Spleen (tissue), 11 donors: ENCODE results near the gene SCARB1. TPM values are rescaled to one million over a fixed set of nuclear protein-coding genes. Genes with fewer than 3 reads are reported as not detected.

Experiments used
- DNase-seq: peaks from one replicate; pipeline ENCODE4 v3.0.0-alpha.2; 2020
- H3K27ac ChIP-seq, 8 donors: fragments of 200-600 bp; sonication (generic) in 7 of 8; 1 replicate in 4 of 8; 2 replicates in 4 of 8; pipeline versions ENCODE4 v1.5.0 to v1.8.0; 2016 to 2021; ENCODE audit warnings: inconsistent platforms in 4 of 8, mild to moderate bottlenecking in 4 of 8, moderate library complexity in 1 of 8
- H3K27me3 ChIP-seq, 7 donors: fragments of 200-600 bp; sonication (generic) in 6 of 7; replicated peaks in 1 of 7; 1 replicate in 4 of 7; 2 replicates in 3 of 7; pipeline versions ENCODE4 v1.5.0 to v1.8.0; 2016 to 2021; ENCODE audit warnings: inconsistent platforms in 3 of 7, mild to moderate bottlenecking in 1 of 7
- H3K36me3 ChIP-seq, 6 donors: fragments of 200-600 bp; sonication (generic) in 5 of 6; 1 replicate in 4 of 6; 2 replicates in 2 of 6; pipeline versions ENCODE4 v1.5.0 to v1.8.0; 2016 to 2021; ENCODE audit warnings: inconsistent platforms in 2 of 6
- H3K4me1 ChIP-seq, 6 donors: fragments of 200-600 bp; sonication (generic) in 5 of 6; 1 replicate in 3 of 6; 2 replicates in 3 of 6; pipeline versions ENCODE4 v1.5.0 to v1.8.0; 2016 to 2021; ENCODE audit warnings: inconsistent platforms in 3 of 6
- H3K4me3 ChIP-seq, 8 donors: fragments of 200-600 bp; sonication (generic) in 7 of 8; 1 replicate in 4 of 8; 2 replicates in 4 of 8; pipeline versions ENCODE4 v1.5.0 to v1.8.0; 2016 to 2021; ENCODE audit warnings: inconsistent platforms in 4 of 8, mild to moderate bottlenecking in 4 of 8, moderate library complexity in 2 of 8
- H3K9me3 ChIP-seq, 8 donors: fragments of 200-600 bp; sonication (generic) in 7 of 8; 1 replicate in 4 of 8; 2 replicates in 4 of 8; pipeline versions ENCODE4 v1.5.0 to v1.8.0; 2016 to 2021; ENCODE audit warnings: inconsistent platforms in 4 of 8
- POLR2A ChIP-seq, 3 donors: fragments of 450-650 bp; IDR thresholded peaks; one replicate each; pipeline ENCODE4 v1.5.1; 2017; ENCODE audit warnings: antibody characterized with exemption in 3 of 3, mild to moderate bottlenecking in 1 of 3
- POLR2AphosphoS5 ChIP-seq, 3 donors: sonication (generic); formaldehyde crosslinking; IDR thresholded peaks; one replicate each; pipeline ENCODE4 v1.5.1; 2017; ENCODE audit warnings: antibody characterized with exemption in 3 of 3
- WGBS, 5 donors: extraction: QIAGEN DNeasy Blood & Tissue Kit in 3 of 5; methylation state at CpG; one replicate each; pipeline versions ENCODE4 v1.1.5 to v1.1.7; 2013 to 2018; 5-methylcytosine and 5-hydroxymethylcytosine counted together
- intact Hi-C: fragments of 100-400 bp; cut with DNase I; formaldehyde crosslinking; loops from one replicate; pipeline ENCODE4 v1.15.0; 2023; ENCODE audit warnings: low total_unique reads
- polyA plus RNA-seq, 3 donors: library from polyadenylated mRNA; stranded (reverse); fragments of 200-250 nt; gene quantifications; one replicate each; pipeline ENCODE4 v1.2.1, GENCODE V29; 2013
- total RNA-seq, 7 donors: library from RNA; depleted of rRNA in 3 of 7; stranded (reverse); fragments of >200 nt in 3 of 7; fragmentation: NEBNext Ultra II Directional in 4 of 7; extraction: Animal tissue kit (Norgen Biotek cat#: 25700) in 4 of 7; gene quantifications; one replicate each; pipeline versions ENCODE4 v1.1.0 to v1.2.1, GENCODE V29; 2016 to 2021
- TF ChIP-seq, protein P1 (sequence below), 11 experiments: fragments of 200-600 bp in 7 of 11; fragments of 450-650 bp in 4 of 11; sonication (generic) in 4 of 11; IDR thresholded peaks in 8 of 11; conservative IDR thresholded peaks in 3 of 11; 1 replicate in 7 of 11; 2 replicates in 4 of 11; pipeline versions ENCODE4 v1.4.0 to v1.8.0; 2016 to 2021; ENCODE audit warnings: antibody characterized with exemption in 11 of 11, inconsistent platforms in 4 of 11, mild to moderate bottlenecking in 1 of 11
- donor health status: healthy with polysubstance abuse.
- donor health status: DM: no; HTN: no; CAD: no; lungs with moderate emphysema.
- donor health status: DM: no; HTN: no; CAD: no.
- donor health status: Bipolar disorder and iron deficiency.
- donor health status: healthy.
- donor health status: DM: no; HTN: no; CAD: no.
- donor health status: DM: yes; HTN: yes; CAD: no.

The SCARB1 gene
- total and polyA plus RNA-seq, 10 donors = 11.9 to 59.3 (median 24.3) TPM

DNA sequence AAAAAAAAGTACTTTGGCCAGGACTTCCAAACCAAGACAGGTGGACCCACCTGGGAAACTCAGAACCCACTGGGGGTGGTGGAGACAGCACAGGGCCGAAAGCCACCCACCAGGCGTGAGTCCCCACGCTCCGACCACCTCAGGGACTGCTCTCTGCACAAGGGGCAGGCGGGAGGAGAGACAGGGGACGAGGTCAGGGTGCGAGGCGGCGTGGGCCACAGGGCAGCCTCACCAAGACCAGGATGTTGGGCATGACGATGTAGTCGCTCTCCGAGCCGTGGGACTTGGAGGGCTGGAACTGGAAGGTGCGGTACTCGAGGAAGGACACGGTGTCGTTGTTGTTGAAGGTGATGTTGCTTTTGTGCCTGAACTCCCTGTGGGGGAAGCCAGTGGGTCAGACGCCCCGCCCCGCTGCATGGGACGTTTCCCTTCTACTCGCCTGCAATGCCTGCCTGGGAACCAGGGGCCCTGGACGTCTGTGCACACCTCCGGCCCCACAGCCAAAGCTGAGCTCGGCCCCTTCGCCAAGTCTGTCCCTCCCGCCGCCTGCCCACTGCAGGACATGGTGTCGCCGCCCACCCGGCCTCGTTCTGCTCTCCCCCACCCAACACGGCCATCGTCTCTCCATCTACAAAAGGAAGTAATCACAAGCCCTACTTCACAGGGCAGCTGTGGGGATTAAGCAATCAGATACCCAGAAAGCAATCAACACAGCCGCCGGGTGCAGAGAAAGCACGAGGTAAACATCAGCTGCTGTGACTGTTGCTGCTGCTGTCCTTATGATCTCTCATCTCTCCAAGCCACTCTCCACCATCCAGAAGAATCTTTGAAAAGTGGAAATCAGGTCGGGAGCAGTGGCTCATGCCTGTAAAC, 48.7 kb downstream of the SCARB1 start:
- H3K9me3 ChIP-seq = peaks cover 0 to 3% (median 0%) of the 10 kb centered on the region in 8 donors
- peaks cover 0 to 51% (median 16%) of the 10 kb centered on the region in 6 donors for H3K36me3 ChIP-seq
- TF ChIP-seq, protein P1, sequence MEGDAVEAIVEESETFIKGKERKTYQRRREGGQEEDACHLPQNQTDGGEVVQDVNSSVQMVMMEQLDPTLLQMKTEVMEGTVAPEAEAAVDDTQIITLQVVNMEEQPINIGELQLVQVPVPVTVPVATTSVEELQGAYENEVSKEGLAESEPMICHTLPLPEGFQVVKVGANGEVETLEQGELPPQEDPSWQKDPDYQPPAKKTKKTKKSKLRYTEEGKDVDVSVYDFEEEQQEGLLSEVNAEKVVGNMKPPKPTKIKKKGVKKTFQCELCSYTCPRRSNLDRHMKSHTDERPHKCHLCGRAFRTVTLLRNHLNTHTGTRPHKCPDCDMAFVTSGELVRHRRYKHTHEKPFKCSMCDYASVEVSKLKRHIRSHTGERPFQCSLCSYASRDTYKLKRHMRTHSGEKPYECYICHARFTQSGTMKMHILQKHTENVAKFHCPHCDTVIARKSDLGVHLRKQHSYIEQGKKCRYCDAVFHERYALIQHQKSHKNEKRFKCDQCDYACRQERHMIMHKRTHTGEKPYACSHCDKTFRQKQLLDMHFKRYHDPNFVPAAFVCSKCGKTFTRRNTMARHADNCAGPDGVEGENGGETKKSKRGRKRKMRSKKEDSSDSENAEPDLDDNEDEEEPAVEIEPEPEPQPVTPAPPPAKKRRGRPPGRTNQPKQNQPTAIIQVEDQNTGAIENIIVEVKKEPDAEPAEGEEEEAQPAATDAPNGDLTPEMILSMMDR (IDR thresholded peaks at IDR 0.05 in 8 of 11, conservative IDR thresholded peaks at IDR 0.05 in 3 of 11) = no peak
- TF ChIP-seq POLR2A (IDR thresholded peaks at IDR 0.05) (no peak), POLR2AphosphoS5 (IDR thresholded peaks at IDR 0.05) (peak in 1 of 3 donors; percentile 16)
- 74 to 85% (median 82%) methylated on average over 38 of the region's 38 CpGs for WGBS, 5 donors
- intact Hi-C loops = no loop called here
- H3K27ac ChIP-seq = no peak overlapping the region
- H3K27me3 ChIP-seq = no peaks in the 10 kb centered on the region
- no peak for DNase-seq
- no peaks in the 10 kb centered on the region for H3K4me1 ChIP-seq
- H3K4me3 ChIP-seq = no peak overlapping the region

DNA sequence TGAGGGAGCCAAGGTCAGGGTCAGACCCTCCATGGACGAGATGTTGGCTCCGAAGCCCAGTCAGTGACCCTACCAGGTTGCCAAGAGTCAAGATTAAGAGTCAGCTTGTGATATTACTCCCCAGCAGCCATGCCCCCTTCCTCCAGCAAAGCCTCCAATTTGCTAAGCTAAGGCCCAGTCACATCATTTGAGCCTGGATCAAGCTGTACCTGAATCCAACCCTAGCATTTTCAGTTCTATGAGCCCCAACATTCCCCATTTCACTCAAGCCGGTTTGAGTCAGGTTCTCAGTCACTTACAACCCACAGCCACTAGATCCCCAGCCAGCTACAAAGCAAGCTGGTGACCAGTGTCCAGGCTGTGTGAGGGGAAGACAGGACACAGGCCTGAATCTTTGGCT, 49.9 kb downstream of the SCARB1 start:
- 88 to 100% (median 94%) methylated on average over 3 of the region's 3 CpGs for WGBS, 5 donors
- Histone ChIP-seq H3K27ac (no peak overlapping the region), H3K4me3 (no peak overlapping the region), H3K9me3 (peaks cover 0 to 3% (median 0%) of the 10 kb centered on the region in 8 donors), H3K36me3 (peaks cover 0 to 59% (median 16%) of the 10 kb centered on the region in 6 donors), H3K4me1 (no peaks in the 10 kb centered on the region), H3K27me3 (no peaks in the 10 kb centered on the region)
- no peak for TF ChIP-seq POLR2A (IDR thresholded peaks at IDR 0.05)
- TF ChIP-seq, protein P1 (IDR thresholded peaks at IDR 0.05 in 8 of 11, conservative IDR thresholded peaks at IDR 0.05 in 3 of 11) = no peak
- no peak for TF ChIP-seq POLR2AphosphoS5 (IDR thresholded peaks at IDR 0.05)
- intact Hi-C loops = no loop called here
- no peak for DNase-seq

DNA sequence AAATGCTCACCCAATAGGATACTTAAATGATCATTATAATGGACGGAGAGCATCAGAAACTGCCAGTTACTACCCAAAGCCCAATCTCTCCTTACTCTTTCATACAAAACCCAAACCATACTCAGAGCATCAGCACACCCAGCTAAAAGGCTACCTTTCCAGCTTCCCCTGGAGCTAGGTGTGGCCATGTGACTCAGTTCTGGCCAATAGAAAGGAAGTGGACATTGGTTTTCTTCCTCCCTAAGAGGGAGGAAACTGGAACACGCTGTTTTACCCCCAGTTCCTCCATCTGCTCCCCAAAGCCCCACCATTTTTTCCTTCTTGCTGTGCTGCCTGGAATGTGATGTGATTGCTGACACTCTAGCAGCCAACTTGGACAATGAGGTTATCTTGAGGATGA, 50.7 kb downstream of the SCARB1 start:
- Histone ChIP-seq H3K36me3 (peaks cover 0 to 64% (median 16%) of the 10 kb centered on the region in 6 donors), H3K27me3 (no peaks in the 10 kb centered on the region), H3K9me3 (peaks cover 0 to 3% (median 0%) of the 10 kb centered on the region in 8 donors), H3K4me3 (no peak overlapping the region), H3K27ac (no peak overlapping the region), H3K4me1 (no peaks in the 10 kb centered on the region)
- no peak for DNase-seq
- TF ChIP-seq POLR2AphosphoS5 (IDR thresholded peaks at IDR 0.05) = no peak
- 90 to 97% (median 95%) methylated on average over 2 of the region's 2 CpGs for WGBS, 5 donors
- intact Hi-C loops = no loop called here

DNA sequence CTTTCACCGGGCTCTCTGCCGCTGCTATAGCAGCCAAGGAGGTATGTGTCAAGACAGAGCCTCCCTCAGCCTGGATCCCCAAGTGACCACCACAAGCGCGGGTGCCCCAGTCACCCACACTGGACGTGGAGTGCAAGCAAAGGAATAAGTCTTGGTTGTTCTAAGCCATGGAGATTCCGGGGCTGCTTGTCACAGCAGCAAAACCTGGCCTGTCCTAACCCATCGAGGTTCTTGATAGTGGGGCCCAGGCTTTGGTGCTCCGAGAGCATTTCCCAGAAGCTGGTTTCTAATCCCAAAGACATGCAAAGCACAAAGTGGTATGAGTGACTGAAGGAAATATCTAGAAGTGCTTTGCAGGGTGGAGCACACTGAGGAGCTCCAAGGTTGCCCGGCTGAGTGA, 51.3 kb downstream of the SCARB1 start:
- no peak for DNase-seq
- intact Hi-C loops = no loop called here
- Histone ChIP-seq H3K36me3 (peaks cover 0 to 70% (median 16%) of the 10 kb centered on the region in 6 donors), H3K27ac (no peak overlapping the region), H3K4me1 (no peaks in the 10 kb centered on the region), H3K27me3 (no peaks in the 10 kb centered on the region), H3K4me3 (no peak overlapping the region), H3K9me3 (peaks cover 0 to 3% (median 0%) of the 10 kb centered on the region in 8 donors)
- TF ChIP-seq, protein P1 (IDR thresholded peaks at IDR 0.05 in 8 of 11, conservative IDR thresholded peaks at IDR 0.05 in 3 of 11) = no peak
- TF ChIP-seq POLR2A (IDR thresholded peaks at IDR 0.05) (no peak), POLR2AphosphoS5 (IDR thresholded peaks at IDR 0.05) (no peak)
- 96 to 99% (median 98%) methylated on average over 7 to 9 of the region's 9 CpGs for WGBS, 5 donors
